GM12891 (cell line): ENCODE data around the gene JADE2.

Experiments
- POLR2A ChIP-seq: IDR thresholded peaks from 2 replicates; pipeline ENCODE4 v1.6.1; 2011; ENCODE audit warnings: low read depth, low read length, control low read depth
- POLR2AphosphoS5 ChIP-seq: IDR thresholded peaks from 2 replicates; pipeline ENCODE4 v1.6.1; 2011; ENCODE audit warnings: low read depth, low read length, control low read depth
- SPI1 ChIP-seq: IDR thresholded peaks from 2 replicates; pipeline ENCODE4 v1.6.1; 2011; ENCODE audit warnings: low read depth, low read length, control low read depth
- TAF1 ChIP-seq: IDR thresholded peaks from 2 replicates; pipeline ENCODE4 v1.6.1; 2011; ENCODE audit warnings: low read depth, low read length, control low read depth

- TF ChIP-seq POLR2AphosphoS5 (no peak), POLR2A (no peak), SPI1 (no peak), TAF1 (no peak)
Observed at GRCh38 chr5:134506054-134507039, 19.1 kb upstream of the JADE2 start.
